A673 (cell line): ENCODE results near the gene GABRG3.

Experiments used
- EZH2 ChIP-seq: fragments of 200-600 bp; sonication (generic); IDR thresholded peaks from 2 replicates; pipeline ENCODE4 v1.6.1; 2017; ENCODE audit warnings: borderline replicate concordance, low read depth, mild to moderate bottlenecking, mixed read lengths, antibody characterized with exemption, low read length; ENCODE audit not compliant: poor library complexity, severe bottlenecking
- TF ChIP-seq, protein P1 (sequence below): fragments of 300-800, 200-600 bp; sonication (generic); conservative IDR thresholded peaks from 2 replicates; pipeline ENCODE4 v1.5.1; 2017; ENCODE audit warnings: low read depth, mild to moderate bottlenecking, antibody characterized with exemption, low read length, moderate library complexity, mixed read lengths

DNA sequence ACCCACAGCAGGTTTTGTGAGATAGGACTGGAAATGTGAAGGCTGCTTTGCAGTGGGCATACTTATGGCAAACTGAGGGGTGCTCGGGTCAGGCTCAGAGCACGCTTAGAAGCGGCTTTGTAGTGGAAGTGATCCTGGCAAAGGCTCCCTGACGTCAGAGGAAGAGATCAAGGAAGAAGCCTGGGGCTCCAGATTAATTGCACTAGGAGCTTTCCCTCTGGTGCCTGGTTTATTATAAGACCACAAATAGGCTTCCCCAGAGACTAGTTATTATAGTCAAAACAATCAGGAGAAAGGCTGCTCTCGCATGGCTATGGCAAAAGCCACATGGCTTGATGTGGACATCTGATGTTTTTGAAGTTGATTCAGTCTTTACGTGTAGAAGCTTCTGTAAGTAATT, 515.1 kb downstream of the GABRG3 start:
- TF ChIP-seq, protein P1, sequence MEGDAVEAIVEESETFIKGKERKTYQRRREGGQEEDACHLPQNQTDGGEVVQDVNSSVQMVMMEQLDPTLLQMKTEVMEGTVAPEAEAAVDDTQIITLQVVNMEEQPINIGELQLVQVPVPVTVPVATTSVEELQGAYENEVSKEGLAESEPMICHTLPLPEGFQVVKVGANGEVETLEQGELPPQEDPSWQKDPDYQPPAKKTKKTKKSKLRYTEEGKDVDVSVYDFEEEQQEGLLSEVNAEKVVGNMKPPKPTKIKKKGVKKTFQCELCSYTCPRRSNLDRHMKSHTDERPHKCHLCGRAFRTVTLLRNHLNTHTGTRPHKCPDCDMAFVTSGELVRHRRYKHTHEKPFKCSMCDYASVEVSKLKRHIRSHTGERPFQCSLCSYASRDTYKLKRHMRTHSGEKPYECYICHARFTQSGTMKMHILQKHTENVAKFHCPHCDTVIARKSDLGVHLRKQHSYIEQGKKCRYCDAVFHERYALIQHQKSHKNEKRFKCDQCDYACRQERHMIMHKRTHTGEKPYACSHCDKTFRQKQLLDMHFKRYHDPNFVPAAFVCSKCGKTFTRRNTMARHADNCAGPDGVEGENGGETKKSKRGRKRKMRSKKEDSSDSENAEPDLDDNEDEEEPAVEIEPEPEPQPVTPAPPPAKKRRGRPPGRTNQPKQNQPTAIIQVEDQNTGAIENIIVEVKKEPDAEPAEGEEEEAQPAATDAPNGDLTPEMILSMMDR, result no peak
- no peak for TF ChIP-seq EZH2
